ENCODE results near the gene KCNQ1.

The KCNQ1 gene

DNA sequence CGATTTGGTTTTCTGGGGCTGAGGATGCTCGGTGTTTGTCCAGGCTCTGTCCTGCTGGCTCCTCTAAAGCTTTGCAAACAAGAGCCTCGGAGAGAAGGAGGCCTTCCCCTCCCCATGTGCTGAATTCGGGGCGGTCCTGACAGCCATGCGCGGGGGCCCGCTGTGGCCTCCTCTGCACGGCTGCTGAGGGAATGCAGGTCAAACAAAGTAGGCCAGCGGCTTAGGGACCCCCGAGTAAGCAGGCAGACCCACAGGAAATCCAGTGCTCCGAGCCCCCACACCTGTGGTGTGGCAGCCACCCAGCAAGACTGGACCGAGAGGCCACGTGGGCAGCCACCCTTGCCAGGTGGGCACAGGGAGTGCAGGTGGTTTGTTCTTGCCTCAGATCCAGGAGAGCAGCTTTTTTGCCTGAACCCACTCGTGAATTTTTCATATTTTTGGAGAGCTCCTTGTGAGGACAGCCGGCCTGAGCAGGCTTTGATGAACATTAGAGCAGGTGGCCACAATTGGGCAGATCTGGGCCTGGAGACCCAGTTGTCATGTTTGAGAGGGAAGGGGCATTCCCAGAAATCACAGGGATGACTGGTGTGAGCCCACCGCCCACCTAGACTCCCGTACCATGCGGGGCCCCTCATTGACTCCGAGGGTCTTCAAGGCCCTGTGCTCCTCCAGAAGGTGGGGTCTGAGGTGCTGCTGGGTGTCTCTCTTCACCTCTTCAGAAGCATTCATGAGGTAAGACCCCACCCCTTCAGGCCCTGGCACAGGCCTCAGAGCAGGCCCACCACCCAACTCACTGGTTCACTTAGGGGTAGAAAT is 298.0 kb downstream of the KCNQ1 start:
- no peak for DNase-seq

DNA sequence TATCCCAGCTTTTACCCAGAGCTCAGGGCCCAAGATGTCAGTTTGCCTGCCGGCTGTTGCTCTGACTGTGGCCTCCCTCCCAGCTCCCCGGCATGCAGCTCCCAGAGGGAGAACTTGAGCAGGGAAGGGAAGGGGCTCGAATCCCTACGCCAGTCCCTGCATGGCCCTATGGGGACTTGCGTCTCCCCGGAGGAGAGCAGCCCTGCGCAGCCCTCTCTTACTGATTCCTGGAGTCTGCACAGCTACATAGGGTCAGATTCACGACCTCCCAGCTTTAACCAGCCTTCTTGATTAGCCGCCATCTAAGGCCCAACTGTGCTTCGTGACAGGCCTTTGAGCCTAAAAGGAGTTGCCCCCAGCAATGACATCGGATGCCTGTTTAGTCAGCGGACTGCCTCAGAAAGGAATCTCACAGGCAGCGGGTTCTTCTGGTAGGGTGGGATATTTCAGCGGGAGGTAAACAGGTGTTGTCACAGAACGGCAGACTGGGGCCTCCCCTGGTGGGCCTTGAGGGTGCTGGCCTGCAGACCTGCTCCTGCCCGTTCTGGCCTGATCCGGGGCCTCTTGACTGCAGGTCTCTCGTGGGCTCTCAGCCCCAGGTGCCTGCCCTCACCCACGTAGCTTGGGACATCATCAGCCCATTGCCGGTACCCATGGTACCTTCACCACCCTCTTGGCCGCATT is 298.8 kb downstream of the KCNQ1 start:
- DNase-seq: no peak

DNA sequence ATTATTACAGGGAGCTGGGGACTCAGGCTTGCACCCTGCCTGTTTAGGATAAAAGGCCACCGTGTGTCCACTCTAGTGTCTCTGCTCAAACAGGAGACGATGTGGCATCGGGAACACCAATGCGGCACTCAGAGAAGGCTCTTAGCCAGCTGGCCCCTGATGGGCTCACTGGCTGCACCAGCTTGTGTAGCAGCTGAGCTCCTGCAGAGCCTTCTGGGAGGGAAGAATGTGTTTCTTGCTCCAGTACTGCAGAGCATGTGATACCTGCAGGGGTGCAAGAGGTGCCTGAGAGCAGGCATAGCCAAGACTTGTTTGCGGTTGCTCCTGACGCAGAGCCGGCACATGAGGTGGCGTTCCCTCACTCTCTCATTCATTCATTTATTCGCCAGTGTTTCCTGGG is 299.4 kb downstream of the KCNQ1 start:
- no peak for DNase-seq

DNA sequence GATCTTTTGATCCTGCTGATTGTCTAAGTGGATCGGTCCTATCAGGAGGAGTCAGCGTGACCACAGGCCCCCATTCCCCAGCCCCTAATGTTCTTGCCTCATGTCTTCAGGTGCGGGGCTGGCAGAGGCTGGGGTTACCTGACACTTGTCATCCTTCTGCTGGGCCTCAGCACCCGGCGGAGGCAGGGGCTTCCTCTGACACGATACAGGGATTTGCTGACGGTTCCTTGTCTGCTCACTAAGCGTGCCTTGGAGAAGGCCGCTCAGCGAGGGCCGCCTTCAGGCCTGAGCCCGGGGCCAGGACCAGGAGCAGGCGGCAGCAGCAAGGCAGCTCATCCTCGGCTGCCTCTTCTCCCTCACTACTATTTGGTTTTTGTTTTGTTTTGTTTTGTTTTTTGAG is 300.7 kb downstream of the KCNQ1 start:
- no peak for DNase-seq

DNA sequence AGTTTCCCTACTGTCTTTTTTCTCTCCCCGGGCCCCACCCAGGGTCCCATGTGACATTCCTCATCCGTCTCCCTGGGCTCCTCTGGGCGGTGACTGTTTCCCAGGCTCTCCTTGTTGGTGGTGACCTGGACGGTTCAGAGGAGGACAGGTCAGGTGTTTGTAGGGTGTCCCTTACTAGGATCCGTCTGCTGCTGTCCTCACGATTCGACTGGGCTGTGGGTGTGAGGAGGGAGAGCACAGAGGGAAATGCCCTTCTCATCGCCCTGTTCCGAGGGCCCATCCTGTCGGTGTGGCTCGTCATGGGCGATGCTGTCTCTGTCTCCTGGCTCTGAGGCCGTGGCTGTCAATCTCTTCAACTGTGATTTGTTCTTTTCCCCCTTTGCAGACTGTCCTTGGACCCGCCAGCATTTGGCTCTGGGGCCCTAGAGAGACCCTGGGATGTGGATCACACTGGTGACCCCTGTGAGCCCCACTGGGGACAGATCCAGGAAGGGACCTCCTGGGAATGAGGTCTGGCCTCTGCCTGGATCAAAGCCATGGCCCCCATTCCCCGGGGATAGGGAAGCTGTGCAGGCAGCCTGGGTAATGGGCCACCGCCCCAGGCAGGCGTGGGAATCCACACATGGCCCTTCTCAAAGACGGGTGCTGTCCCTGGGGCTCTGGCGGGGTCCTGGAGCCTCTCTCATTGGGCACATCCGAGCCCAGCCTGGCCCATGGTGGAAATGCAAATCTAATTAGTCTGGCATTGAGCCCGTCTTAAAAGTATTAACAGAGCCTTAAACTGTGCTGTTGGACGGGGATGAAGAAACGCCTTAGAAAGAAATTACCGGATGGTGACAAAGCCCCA is 301.8 kb downstream of the KCNQ1 start:
- no peak for DNase-seq

DNA sequence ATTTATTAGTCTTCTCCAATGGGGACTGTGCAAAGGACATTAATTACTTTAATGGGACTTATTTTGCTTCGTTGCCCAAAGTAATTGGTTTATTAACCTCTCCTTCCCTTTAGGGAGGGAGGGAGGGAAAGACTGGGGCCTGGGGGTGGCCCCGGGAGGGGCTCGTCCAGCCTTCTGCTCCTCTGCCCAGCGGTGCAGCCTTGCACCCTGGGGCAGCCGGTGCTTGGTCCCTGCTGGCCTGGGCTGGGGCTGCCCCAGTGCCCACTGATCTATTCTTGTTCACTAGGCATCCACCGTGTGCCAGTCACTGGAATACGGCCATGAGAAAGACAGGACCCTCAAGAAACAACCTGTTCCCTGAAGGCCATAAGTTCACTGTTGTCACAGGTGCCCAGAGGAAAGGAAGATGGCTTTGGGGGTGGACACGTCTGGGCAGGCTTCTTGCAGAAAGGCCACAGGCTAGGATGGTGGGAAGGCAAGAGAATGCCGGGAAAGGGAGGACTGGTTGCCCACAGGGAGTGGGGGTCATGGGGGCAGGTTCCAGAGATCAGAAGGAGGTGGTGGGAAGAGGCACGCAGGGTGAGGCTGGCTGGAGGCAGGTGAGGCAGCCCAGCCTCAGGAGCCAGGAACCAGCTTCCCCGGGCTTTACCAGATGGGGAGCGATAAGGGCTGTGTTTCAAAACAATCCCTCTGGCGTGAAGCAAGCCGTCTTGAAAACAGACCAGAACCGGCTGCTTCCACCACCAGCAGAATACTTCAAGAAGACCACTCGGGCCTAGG is 302.6 kb downstream of the KCNQ1 start:
- DNase-seq: no peak

DNA sequence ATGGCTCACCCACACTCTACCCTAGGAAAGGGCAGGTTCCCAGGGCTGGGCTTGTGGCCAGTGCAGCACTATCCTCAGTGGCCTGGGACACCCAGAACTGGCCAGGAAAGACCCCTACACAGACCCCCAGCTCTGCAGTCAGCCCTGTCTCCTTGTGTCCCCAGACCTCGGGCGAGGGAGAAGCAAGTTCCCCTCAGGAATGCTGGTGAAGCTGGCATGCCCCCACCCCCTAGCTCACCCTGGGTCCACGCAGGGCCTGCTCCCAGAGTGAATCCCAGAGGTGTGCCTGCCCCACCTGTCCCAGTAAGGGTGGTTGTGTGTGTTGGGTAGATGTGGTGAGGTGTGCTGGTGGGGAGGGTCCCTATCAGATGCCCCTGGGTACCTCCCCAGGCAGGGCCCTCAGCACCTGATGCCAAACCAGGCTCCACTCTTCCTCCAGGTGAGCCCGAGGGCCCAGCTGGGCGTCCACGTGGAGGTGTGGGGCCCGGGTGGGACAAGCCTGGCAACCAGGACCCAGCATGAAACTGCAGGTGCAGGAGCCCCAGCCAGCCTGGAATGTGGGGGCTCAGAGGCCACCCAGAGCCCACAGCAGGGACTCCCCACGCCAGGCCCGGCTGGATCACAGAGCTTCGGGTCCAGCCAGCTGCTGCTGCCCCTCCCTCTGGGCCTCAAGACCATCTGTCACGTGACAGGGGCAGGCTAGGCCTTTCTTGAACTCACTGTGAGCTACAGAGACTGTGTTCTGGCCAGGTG is 303.4 kb downstream of the KCNQ1 start:
- DNase-seq: no peak

DNA sequence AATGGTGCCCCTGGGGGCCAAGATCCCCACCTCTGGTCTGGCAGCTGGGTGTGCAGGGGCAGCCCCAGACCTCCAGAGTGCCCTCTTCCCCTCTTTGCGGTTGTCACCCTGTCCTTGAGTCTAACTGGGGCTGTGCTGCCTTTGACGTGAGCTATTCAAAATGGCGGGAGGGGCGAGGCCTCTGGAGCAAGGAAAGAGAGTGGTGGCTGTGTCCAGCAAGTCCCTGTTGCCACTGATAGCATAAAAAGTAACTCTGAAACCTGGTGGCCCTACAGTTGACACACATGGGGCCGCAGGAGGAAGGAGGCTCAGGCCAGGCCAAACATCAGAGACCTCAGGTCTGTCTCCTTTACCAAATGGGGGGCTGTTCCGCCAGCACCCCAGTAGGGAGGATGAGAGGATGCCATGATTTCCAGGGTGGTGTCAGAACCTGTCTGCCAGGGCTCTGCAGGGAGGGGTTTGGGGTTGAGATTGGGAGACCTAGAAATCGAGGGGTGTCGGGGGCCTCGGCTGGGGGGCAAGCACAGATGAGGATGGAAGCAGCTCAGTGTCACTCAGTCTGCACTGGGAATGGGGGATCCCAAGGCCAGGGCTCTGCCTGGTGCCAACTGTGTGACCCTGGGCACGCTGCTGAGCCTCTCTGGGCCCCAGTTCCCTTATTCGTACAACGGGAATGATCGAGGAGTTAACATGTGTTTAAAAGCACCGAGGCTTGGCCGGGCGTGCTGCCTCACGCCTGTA is 304.2 kb downstream of the KCNQ1 start:
- DNase-seq: no peak

DNA sequence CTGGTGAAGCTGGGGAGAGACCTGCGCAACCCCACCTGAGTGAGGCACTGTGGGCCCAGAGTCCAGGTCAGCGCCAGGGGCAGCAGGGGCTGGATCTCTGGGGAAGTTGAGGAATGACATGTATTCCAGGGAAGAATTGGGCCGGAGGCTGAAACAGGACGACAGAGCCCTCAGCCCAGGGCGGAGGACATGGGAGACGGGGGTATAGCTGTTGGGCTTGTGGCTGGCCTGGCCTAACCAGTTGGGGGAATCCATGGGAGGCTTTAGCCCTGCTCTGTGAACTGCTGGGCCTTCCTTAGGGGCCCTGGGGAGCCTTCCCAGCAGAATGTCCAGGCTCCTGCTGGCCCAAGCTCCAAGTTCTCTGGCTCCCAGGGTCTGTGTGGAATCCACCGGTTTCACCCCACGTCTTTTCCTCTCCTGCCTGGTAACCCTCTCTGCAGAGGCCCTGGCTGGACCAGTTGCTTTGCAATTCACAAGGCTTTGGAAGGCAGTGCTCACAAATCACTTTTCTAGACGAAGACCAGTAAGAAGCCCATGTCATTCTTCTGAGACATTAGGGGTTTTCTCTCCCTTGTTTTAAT is 305.4 kb downstream of the KCNQ1 start:
- no peak for DNase-seq

DNA sequence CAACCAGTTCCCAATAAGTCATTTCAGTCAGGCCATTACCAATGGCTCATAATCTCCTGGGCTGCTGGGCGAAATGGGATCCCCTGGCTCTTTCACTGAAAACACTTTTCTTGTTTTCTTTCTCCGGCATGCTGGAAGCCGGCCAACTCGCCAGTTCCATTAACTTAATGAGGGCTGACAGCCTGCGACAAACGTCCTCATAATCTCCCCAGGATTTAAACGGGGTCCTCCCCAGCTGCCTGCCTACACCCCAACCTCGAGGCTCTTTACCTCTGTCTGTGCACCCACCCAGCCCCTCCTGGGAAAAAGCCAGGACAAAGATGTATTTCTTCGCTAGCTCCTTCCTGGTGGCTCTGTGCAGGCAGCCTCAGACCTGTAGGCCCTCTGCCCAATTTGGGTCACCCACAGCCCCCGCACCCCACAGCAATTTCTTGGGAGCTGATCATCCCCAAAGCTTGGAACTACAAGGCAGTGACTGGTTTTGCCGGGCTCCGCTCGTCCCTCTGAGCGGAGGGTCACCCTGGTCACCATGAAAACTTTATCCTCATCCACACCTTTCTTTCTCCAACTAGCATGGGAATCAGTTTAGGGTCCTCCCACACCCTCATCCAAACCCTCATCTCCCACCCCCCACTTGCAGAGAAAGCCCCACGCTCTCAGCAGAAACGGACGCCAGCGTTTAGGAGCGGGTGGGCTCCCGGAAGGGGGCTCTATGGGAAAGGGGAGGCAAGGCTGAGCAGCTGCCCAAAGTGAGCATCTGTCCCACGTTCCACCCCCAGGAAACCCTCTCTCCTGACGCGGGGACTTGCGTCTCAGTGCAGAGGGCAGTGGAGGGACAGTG is 306.1 kb downstream of the KCNQ1 start:
- no peak for DNase-seq

DNA sequence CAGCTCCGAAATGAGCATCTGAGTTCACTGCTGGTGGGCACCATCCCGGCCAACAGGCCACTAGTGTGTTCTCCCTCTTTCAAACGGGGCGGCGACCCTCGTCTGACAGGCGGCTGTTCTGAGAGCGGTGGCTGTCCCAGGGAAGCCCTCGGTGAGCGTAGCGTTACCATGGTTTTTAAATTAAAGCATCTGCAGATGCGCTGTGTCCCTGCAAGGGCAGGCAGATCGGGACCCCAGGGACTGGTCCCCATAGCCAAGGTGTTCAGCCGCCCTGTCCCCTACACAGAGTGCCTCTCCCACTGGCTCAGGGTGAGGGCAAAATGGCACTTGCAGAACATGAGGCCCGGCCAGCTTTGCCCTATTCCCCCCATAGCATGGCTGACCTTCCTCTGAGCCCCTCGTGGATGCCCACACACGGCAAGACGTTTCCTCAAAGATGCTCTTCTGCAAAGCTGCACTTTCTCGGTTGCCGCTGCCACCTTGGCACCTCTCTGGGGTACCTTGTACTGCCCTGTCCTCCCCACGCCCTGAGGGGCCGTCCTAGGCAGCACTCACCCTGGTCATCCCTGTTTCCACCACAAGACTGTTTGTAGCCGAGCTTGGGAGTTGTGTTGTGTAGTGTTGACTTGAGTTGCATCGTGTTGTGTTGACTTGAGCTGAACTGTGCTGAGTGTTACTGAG is 306.9 kb downstream of the KCNQ1 start:
- no peak for DNase-seq

DNA sequence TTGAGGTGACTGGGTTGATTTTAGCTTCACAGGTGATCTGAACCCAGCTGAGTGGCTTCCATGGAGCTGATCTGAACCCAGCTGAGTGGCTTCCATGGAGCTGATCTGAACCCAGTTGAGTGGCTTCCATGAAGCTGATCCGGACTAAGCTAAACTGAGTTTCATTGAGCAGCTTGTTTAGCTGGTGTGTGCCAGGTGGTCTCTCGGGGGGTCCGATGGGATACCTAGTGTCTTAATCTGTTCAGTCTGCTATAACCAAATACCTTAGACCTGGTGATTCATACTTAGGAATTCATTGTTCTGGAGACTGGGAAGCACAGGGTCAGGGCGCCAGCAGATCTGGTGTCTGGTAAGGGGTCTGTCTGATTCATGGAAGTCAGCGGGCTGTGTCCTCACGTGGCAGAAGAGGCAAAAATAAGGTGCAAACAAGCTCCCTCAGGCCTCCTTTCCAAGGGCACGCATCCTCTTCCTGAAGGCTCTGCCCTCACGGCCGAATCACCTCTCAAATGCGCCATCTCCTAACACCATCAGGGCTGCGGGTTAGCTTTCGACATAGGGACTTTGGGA is 307.5 kb downstream of the KCNQ1 start:
- DNase-seq: no peak

DNA sequence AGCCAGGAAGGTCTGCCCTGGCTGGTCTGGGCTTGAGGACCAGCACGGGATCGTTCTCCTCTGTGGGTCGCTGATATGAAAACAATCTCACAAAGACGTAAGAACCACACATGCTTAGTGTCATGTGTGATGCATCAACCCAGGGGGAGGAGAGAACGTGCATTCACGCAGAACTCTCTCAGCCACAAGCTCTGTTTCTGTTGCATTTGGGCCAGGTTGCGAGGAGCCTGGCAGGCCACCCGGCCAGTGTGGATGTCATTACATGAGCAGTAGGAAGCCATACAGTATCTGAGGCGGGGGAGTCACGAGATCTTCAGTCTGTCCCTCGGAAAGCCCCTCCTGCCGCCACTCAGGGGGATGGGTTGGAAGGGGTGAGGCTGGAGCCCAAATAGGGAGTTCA is 308.1 kb downstream of the KCNQ1 start:
- no peak for DNase-seq

DNA sequence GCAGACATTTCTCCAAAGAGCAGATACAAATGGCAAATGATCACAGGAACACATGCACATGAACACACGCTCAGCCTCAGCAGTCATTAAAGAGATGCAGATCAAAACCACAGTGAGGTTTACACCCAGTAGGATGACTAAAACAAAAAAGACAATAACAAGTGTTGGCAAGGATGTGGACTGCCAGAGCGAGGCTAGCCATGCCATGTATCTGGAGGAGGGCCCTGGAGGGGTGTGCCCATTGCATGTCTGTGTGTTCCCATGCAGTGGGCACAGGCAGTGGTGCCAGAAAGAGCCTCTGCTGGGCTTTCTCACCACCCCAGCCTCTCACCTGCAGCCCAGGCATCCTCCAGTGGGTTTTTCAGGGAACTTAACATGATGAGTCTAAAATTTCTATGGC is 309.2 kb downstream of the KCNQ1 start:
- no peak for DNase-seq

DNA sequence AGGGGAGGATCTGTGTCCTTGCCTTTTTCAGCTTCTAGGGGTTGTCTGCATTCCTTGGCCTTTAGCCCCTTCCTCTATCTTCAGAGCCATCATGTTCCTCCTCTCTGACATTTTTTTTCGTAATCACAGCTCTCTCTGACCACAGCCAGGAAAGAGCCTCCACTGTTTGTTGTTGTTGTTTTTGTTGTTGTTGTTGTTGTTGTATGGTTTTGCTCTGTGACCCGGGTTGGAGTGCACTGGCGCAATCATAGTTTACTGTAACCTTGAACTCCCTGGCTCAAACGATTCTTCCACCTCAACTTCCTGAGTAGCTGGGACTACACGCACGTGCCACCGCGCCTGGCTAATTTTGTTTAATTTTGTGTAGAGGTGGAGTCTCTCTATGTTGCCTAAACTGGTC is 310.3 kb downstream of the KCNQ1 start:
- no peak for DNase-seq

DNA sequence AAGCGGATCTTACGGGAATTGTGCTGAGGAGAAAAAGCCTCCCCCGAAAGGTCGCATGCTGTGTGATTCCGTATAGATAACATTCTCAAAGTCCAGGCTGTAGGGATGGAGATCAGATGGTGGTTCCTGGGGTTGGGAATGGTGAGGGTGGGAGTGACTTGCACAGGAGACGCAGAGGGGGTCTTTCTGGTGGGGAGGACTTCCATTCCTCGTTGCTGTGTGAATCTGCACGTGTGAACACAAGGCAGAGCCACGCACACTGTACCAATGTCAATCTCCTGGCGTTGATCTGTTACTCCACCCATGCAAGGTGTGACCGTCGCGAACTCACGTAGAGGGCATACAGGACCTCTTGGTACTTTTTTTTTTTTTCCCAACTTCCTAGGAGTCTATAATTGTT is 313.9 kb downstream of the KCNQ1 start:
- DNase-seq: no peak

DNA sequence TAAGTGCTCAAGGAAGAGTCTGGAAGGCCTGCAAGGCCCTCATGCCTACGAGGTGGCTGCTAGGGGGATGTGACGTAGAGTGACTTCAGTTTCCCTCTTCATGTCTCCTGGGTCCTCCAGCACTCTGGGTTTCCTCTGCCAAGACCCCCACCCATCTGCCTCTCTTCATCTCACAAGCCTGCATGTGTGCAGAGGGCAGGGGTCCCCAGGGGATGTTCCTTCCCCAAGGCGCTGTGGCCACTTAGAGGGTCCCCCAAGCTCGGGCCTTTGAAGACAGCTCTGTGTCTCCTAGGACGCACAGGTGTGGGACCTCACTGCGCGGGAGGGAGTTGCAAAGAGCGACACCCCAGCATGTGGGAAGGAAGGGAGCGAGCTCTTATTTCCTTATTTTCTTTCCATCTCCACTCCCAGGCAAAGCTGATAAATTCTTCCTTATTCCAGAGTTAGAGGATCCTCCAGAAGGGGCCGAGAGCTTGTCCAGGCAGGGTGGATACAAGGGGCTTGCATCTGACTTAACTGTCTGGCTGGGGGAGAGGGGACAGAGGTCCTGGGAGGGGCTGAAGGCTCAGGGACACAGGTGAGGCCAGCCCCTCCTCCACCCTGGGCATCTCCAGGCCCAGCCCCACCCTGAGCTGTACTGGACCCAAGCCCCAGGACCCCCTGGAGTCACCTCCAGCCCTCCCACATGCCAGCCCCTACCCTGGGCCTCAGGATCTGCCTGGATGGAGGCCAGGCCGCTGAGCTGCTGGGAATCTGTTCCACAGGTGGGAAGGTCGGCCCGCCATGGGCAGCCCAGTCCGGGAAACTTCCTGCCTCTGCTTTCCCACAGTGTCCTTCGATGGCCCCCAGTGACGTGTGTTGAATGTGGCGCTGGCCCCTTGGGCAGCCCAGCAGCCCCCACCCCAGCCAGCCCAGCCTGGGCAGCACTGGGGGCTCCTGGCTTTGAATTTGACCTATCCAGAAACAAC is 314.7 kb downstream of the KCNQ1 start:
- DNase-seq: no peak
